ENCODE data around the gene NRG3.

GRCh38 chr10:82396886-82397285, 521.9 kb downstream of the NRG3 start:
- TF ChIP-seq CTCF (IDR thresholded peaks at IDR 0.05) (no peak), POLR2A (IDR thresholded peaks at IDR 0.05) (no peak)
